GM19468 (cell line): ENCODE measurements around the gene FMO2.
"Not testable (repeated sequence)": the region's sequence is repeated elsewhere in the genome, so short reads cannot be mapped to it uniquely, and the experiment has no call there.

Source experiments
- ATAC-seq: cut with Tn5 transposase; IDR thresholded peaks from one replicate; pipeline ENCODE4 v1.9.1; 2021; ENCODE audit warnings: mild to moderate bottlenecking, moderate library complexity, moderate number of reproducible peaks; ENCODE audit not compliant: unreplicated experiment; ENCODE audit errors: extremely low read depth

Gene FMO2

DNA sequence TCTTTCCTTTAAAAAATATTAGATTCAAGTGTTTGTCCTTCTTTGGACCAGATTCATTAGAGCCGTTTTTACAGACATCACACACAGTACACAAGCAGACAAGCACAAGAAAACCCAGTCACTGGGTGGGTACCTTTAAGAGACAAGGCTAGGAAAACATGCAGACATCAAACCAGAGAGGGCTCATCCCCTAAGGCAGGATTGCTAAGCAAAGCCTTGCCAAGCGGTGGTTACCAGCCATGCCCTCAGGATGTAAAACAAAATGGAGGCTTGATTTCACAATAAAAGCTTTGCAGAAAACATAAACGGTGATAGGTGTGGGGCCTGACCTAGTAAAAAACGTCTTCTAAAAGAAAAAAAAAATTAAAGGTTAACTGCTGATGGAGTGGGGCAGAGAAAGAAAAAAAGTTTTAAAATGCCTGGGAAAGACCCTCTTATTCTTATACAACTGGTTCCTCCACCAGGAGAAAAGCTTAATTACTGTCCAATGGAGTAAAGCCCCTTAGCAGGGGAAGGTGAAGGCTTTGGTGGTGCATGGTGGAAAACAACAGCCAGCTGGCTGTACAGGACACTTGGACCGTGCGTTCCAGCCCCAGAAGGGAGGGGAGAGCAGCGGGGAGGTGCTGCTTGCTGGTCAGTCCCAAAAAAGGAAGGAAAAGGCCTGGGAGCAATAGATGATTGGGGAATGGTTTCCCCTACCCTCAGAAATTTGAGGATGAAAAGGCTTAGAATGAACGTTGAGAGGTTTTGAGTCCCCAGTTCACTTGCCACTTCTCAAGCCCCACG is 32.8 kb downstream of the FMO2 start:
- ATAC-seq = no peak

- ATAC-seq = no peak
Measured at GRCh38 chr1:171218661-171219060, 33.6 kb downstream of the FMO2 start.

DNA sequence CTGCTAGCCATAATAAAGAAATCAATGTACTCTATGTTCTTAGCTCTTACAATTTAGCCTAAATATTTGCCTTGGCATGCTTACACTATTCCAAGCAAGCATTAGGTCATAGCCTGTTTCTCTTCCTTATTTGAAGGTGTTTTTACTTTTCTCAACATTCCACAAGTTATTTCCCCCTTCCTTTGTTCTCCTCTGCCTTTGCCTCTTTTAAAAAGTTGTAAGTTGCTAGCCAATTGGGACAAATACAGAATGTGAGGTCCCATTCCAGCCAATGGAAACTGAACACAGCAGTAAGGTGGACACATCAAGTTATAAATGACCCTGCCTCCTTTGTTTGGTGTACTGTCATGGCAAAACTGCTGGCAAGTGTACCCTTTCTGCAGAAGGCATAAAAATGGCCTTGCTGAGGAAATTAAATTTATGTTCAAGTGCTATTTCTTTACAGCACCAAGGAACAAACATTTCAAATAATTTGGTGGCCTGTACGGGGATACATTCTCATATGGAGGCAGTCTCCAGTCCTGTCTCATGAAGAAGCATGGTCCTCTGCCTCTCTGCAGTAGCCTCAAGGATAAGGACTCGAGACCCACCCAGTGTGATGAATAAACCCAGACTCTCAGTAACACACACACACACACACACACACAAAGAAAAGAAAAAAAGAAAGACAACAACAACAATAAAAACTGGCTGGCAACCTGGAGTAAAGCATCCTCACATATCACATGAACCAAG is 34.4 kb downstream of the FMO2 start:
- no peak for ATAC-seq

- no peak for ATAC-seq
Measured at GRCh38 chr1:171220081-171220420, 35.0 kb downstream of the FMO2 start.

- no peak for ATAC-seq
Measured at GRCh38 chr1:171220581-171221054, 35.5 kb downstream of the FMO2 start.

DNA sequence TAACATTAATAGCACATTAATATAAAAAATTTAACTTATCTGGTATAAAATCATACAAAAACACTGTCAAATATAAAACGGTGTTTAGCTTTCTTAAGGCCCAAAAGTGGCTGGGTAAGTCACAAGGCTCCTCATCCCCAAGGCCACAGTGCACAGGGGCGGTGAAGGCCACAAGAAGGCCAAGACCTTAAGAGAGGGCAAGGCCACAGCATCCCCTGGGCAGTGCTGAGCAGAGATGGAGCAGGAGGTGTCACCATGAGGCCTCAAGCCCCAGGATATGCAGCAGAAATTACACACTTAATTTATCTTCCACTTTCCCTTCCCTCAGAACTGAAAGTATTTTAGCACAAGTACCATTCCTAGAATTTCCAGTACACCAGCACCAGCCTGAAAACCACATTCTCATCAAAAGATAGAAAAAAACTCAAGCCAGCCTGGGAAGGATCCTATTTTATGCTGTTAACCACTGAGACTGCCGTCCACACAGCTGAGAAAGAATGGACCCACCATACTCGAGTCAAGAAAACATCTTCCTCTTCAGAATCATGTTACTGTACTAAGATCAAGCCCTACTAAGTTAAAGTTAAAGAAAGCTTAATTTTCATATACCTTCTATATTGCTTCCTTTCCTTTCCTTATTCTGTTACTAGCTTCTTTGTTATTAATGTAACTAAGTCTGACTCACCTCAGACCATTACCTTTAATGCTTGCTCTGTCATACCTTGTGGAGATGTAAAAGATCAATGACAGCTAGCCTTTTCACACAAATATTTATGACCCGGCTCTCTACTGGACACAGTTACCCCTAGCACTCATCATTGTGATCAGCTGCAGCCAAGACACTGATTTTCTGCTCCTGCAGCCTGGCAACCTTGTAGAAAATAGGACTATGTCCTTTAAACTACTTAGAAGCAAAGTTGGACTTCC is 36.8 kb downstream of the FMO2 start:
- ATAC-seq = no peak

GRCh38 chr1:171222936-171223335 is 37.8 kb downstream of the FMO2 start:
- ATAC-seq = no peak

GRCh38 chr1:171224257-171224656 is 39.2 kb downstream of the FMO2 start:
- ATAC-seq = not testable (repeated sequence)

- no peak for ATAC-seq
Measured at GRCh38 chr1:171226747-171227370, 41.8 kb downstream of the FMO2 start.

DNA sequence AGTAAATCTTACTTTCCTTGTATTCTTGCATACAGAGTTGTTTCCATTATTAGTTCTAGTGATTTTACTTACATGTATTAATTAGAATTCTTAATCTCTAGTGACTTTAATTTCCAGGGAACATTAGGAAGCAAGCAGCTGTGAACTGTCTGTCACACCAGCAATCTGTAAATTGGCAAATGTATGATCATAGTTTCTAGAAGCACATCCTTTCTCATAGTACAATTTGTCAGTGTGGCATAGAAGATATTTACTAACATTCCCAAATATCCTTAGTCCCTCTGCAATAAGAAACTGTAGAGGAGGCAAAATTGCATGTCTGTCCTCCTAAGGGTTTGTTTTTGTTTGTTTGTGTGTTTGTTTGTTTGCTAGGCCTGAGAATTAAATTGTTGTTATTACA is 46.2 kb downstream of the FMO2 start:
- ATAC-seq = no peak

- no peak for ATAC-seq
Measured at GRCh38 chr1:171233183-171233582, 48.1 kb downstream of the FMO2 start.

DNA sequence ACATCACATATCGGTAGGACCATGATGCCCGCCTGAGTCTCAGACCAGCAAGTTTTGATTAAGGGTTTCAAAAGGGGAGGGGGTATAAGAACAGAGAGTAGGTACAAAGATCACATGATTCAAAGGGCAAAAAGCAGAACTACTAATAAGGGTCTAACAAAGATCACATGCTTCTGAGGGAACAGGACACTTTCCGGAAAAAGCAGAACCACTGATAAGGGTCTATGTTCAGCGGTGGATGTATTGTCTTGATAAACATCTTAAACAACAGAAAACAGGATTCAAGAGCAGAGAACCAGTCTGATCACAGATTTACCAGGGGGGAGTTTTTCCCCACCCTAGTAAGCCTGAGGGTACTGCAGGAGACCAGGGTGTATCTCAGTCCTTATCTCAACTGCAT is 51.1 kb downstream of the FMO2 start:
- not testable (repeated sequence) for ATAC-seq

- ATAC-seq = no peak
Measured at GRCh38 chr1:171243878-171244277, 58.8 kb downstream of the FMO2 start.

- ATAC-seq = peak; percentile 86
Measured at GRCh38 chr1:171245458-171246064, 60.5 kb downstream of the FMO2 start.

DNA sequence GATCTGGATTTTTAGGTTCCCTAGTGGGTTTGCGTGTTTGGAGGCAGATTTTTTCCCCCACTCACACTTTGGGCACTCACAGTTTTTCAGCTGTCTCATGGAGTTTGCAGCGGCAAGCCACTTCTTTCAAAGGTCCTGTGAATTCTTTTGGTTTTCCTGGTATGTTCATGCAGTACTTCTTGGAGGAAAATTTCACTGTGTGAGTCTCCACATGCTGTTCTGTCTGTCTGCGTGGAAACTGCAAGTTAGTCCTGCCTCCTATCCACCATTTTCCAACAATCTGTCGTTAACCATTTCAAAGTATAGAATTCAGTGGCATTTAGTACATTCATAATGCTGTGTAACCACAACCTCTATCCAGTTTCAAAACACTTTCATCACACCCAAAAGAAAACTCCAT is 62.4 kb downstream of the FMO2 start:
- no peak for ATAC-seq

GRCh38 chr1:171248302-171248701 is 63.2 kb downstream of the FMO2 start, which contains the start of gene FMO1:
TSS of gene FMO1 (plus strand) at chr1:171248494. CDS start at chr1:171258088, 9,594 bp downstream.
- ATAC-seq = no peak

DNA sequence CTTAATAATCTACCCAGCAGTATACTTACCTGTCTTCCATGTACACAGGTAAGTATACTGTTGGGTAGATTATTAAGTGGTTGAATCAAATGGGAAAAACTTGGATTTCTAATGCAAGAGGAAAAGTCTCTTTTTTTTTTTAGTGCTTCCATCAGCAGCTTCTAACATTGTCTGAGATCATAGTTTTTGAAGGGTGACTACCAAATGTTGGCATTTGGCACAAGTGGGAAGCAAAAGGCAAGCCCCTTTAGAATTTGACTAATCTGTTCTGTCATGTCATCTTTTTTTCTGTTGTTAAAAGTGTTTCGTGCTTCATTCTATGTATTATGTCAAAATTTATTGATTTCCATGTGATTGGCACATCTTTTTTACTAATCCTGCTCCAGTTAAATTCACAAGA is 63.7 kb downstream of the FMO2 start:
- ATAC-seq = no peak

DNA sequence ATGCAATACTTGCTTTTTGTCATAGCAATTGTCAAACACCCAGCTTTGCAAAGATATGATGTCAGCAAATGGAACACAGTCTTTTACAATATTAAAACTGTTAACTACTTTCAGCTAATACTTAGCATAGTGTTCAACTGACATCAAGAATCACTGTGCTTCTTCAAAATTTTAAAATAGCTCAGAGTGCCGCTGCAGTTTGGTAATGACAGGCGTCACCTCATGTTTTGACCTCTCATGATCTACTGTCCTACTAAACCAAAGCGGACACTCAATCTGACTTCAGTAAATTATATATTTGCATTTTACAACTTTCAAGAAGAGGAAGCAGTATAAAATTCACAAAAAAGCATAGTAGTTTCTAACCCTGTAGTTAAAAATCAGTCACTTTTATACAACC is 65.2 kb downstream of the FMO2 start:
- ATAC-seq = no peak

GRCh38 chr1:171251042-171251951 is 66.2 kb downstream of the FMO2 start:
- no peak for ATAC-seq
